ENCODE data around the gene CIBAR2. TPM values are rescaled to one million over a fixed set of nuclear protein-coding genes. Genes with fewer than 3 reads are reported as not detected.

The CIBAR2 gene
- total RNA-seq, 1 donor from 2014 or later: not detected

DNA sequence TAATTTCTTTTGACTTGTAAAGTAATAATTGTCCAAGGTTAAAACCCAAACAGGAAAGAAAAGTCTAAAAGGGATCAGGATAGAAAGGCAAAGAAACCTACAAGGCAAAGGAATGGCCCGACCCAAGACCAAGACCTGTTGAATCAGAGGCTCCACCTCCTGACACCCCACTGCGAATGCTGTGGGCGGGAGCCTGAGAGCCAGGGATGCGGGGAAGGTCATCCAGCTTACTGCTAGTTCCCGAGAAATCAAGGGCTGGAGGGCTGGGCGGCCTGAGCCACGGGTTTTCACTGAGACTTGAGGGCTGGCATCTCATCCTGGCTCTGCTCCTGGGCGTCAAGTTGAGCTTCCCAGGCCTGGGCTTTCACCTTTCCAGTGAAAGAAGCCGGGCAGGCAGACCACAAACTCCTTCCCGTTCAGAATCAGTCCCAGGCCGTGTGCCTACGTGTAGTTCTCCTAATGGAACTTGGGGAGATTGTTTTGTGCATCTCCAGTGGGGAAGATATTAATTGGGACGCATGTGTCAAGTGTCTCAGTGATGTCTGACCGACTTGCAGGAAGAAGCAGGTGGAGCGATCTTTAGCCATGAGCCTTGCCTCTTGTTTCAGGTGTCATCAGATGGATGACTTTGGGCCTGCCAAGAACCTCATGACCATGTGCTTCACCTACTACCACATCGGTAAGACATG lies 36.9 kb downstream of the CIBAR2 start:
- Mint-ChIP-seq H3K27ac (ENCODE audit: unreplicated experiment) (no peak overlapping the region), H3K9me3 (ENCODE audit: low read depth) (no peaks in the 10 kb centered on the region), H3K4me1 (ENCODE audit: low read depth) (no peaks in the 10 kb centered on the region), H3K36me3 (ENCODE audit: low read depth) (peaks cover 24% of the 10 kb centered on the region), H3K27me3 (ENCODE audit: low read depth) (no peaks in the 10 kb centered on the region), H3K4me3 (ENCODE audit: unreplicated experiment) (no peak overlapping the region)
- DNase-seq (ENCODE audit: low spot score): no peak
- TF ChIP-seq, protein P1, sequence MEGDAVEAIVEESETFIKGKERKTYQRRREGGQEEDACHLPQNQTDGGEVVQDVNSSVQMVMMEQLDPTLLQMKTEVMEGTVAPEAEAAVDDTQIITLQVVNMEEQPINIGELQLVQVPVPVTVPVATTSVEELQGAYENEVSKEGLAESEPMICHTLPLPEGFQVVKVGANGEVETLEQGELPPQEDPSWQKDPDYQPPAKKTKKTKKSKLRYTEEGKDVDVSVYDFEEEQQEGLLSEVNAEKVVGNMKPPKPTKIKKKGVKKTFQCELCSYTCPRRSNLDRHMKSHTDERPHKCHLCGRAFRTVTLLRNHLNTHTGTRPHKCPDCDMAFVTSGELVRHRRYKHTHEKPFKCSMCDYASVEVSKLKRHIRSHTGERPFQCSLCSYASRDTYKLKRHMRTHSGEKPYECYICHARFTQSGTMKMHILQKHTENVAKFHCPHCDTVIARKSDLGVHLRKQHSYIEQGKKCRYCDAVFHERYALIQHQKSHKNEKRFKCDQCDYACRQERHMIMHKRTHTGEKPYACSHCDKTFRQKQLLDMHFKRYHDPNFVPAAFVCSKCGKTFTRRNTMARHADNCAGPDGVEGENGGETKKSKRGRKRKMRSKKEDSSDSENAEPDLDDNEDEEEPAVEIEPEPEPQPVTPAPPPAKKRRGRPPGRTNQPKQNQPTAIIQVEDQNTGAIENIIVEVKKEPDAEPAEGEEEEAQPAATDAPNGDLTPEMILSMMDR (IDR thresholded peaks at IDR 0.05): no peak

DNA sequence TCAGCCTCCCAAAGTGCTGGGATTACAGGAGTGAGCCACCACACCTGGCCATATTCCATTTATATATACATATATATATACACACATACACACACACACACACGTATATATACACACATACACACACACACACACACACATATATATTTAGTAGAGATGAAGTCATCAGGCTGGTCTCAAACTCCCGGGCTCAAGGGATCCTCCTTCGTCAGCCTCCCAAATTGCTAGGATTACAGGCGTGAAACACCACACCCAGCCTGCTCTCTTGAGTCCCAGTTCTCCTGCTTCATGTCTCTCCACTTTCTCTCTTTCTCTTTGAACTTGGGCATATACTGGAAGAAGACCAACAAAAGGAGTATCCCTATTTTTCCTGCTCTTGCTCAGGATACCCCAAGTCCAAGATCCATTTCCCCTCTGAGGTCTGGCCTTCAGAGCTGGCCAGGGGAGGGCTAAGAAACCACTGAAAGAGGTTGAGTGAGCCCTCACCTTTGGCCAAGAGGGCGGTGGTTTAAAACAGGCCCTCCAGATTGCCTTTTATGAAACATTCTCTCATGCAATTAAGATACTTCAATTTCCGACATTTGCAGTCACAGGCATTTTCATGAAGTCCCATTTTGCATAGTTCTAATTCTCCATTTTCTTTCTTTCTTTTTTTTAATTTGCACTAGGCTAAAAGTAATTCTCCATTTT lies 37.9 kb downstream of the CIBAR2 start:
- H3K4me3 Mint-ChIP-seq (ENCODE audit: unreplicated experiment): no peak overlapping the region
- H3K27me3 Mint-ChIP-seq (ENCODE audit: low read depth): no peaks in the 10 kb centered on the region
- TF ChIP-seq, protein P1 (IDR thresholded peaks at IDR 0.05): no peak
- H3K9me3 Mint-ChIP-seq (ENCODE audit: low read depth): no peaks in the 10 kb centered on the region
- no peaks in the 10 kb centered on the region for H3K4me1 Mint-ChIP-seq (ENCODE audit: low read depth)
- no peak overlapping the region for H3K27ac Mint-ChIP-seq (ENCODE audit: unreplicated experiment)
- peaks cover 24% of the 10 kb centered on the region for H3K36me3 Mint-ChIP-seq (ENCODE audit: low read depth)
- no peak for DNase-seq (ENCODE audit: low spot score)

DNA sequence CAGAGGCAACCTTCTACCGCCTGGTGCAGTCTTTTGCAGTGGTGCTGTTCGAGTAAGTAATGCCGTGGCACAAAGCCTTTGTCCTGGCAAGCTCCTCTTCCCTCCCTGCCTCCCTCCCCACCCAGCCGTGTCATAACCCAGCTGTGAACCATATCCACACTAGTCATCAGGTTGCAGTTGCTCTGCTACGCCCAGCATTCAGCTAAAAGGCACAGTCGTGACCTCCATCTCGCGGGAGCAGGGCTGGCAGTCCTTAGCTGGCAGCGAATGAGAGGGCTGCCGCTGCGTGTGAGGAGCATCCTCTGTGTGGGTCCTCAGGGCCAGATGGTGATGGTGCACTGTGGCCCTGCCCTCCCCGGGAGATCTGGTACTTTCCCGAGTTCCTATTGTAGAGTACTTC lies 39.3 kb downstream of the CIBAR2 start:
- no peaks in the 10 kb centered on the region for H3K9me3 Mint-ChIP-seq (ENCODE audit: low read depth)
- no peaks in the 10 kb centered on the region for H3K4me1 Mint-ChIP-seq (ENCODE audit: low read depth)
- no peak for DNase-seq (ENCODE audit: low spot score)
- no peaks in the 10 kb centered on the region for H3K27me3 Mint-ChIP-seq (ENCODE audit: low read depth)
- no peak overlapping the region for H3K27ac Mint-ChIP-seq (ENCODE audit: unreplicated experiment)
- H3K4me3 Mint-ChIP-seq (ENCODE audit: unreplicated experiment): no peak overlapping the region
- peaks cover 17% of the 10 kb centered on the region for H3K36me3 Mint-ChIP-seq (ENCODE audit: low read depth)
- TF ChIP-seq, protein P1 (IDR thresholded peaks at IDR 0.05): no peak

DNA sequence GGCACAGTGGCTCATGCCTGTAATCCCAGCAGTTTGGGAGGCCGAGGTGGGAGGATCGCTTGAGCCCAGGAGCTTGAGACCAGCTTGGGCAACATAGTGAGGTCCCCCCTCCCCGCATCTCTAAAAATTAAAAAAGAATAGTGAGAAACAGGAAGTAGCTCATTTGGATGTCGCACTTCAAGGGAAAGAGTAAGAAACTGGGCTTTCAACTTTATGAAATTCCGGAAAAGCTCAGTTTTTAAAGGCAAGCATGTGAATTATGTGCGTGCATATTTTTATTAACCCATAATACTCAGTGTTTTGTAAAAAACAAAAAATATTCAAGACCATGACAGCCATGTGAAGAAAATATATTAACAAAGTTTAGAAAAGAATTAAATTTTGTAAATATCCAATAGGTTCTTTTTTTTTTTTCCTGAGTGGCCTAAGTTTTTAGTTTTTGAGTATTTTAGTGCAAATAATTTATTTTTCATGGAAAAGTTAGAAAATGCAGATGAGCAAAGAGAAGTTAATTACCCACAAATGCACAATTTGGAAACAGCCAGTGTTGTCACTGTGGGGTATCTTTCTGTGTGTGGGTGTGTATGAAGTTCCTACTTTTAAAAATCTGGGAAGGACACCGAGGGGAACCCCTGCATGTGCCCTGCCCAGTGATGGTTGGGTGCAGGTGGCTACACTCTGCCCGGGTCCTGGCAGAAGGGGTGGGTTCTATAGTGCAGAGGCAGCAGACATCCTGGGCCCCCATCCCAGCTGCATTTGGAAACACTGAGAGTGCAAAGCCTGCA lies 40.0 kb downstream of the CIBAR2 start:
- H3K4me1 Mint-ChIP-seq (ENCODE audit: low read depth): no peaks in the 10 kb centered on the region
- H3K27ac Mint-ChIP-seq (ENCODE audit: unreplicated experiment): no peak overlapping the region
- TF ChIP-seq, protein P1 (IDR thresholded peaks at IDR 0.05): no peak
- DNase-seq (ENCODE audit: low spot score): no peak
- no peak overlapping the region for H3K4me3 Mint-ChIP-seq (ENCODE audit: unreplicated experiment)
- no peaks in the 10 kb centered on the region for H3K9me3 Mint-ChIP-seq (ENCODE audit: low read depth)
- no peaks in the 10 kb centered on the region for H3K27me3 Mint-ChIP-seq (ENCODE audit: low read depth)
- peaks cover 16% of the 10 kb centered on the region for H3K36me3 Mint-ChIP-seq (ENCODE audit: low read depth)

DNA sequence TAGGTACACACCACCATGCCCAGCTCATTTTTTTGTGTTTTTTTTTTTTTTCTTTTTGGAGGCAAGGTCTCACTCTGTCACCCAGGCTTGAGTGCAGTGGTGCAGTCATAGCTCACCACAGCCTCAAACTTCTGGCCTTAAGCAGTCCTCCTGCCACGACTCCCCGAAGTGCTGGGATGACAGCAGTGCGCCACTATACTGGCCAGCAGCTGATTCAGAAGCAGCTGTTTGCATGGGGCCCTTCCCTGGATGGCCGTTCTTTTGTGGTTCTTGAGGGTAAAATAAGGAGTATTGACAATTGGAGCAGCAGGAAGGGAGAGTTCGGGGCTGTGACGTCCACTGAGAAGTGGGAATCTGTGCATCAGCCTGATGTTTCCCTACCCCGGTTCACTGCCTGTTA lies 43.1 kb downstream of the CIBAR2 start:
- TF ChIP-seq, protein P1 (IDR thresholded peaks at IDR 0.05): no peak
- no peak for DNase-seq (ENCODE audit: low spot score)
- Mint-ChIP-seq H3K9me3 (ENCODE audit: low read depth) (no peaks in the 10 kb centered on the region), H3K27ac (ENCODE audit: unreplicated experiment) (no peak overlapping the region), H3K4me1 (ENCODE audit: low read depth) (peaks cover 3% of the 10 kb centered on the region), H3K36me3 (ENCODE audit: low read depth) (peaks cover 16% of the 10 kb centered on the region), H3K4me3 (ENCODE audit: unreplicated experiment) (no peak overlapping the region), H3K27me3 (ENCODE audit: low read depth) (no peaks in the 10 kb centered on the region)
